Measurements from ENCODE around the gene LTB4R2.

Gene LTB4R2

DNA sequence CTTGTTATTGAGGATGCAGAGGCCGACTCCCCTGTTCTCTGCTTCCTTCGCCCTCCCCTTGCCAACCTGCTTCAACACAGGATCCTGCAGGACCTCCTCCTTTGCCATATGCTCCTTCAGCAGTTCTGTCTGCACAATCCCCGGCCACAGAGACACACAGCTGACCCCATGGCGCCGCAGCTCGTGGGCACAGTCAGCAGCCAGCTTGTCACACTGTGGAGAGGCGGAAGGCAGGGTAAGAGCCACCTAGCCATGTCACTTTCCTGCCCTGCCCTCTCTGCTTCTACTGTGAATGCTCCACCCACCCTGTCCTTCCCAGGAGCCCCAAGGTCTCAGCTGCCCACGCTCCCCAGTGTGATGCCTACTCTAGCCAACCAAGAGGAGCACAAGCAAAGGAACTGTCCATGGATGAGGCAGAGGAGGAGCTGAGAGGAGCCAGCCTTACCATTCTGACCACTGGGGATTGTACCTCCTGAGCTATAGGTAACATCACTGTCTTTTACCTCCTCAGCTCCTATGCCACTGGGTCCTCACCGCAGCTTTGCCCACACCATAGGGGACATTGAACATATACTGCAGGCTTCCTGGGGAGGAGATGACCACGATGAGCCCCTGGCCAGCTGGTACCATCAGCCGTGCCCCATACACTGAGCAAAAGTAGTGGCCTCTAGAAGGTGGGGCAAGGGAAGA lies 17.7 kb upstream of the LTB4R2 start:
- TF ChIP-seq, protein P1, sequence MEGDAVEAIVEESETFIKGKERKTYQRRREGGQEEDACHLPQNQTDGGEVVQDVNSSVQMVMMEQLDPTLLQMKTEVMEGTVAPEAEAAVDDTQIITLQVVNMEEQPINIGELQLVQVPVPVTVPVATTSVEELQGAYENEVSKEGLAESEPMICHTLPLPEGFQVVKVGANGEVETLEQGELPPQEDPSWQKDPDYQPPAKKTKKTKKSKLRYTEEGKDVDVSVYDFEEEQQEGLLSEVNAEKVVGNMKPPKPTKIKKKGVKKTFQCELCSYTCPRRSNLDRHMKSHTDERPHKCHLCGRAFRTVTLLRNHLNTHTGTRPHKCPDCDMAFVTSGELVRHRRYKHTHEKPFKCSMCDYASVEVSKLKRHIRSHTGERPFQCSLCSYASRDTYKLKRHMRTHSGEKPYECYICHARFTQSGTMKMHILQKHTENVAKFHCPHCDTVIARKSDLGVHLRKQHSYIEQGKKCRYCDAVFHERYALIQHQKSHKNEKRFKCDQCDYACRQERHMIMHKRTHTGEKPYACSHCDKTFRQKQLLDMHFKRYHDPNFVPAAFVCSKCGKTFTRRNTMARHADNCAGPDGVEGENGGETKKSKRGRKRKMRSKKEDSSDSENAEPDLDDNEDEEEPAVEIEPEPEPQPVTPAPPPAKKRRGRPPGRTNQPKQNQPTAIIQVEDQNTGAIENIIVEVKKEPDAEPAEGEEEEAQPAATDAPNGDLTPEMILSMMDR (IDR thresholded peaks at IDR 0.05; ENCODE audit: low read depth, low read length): no peak

DNA sequence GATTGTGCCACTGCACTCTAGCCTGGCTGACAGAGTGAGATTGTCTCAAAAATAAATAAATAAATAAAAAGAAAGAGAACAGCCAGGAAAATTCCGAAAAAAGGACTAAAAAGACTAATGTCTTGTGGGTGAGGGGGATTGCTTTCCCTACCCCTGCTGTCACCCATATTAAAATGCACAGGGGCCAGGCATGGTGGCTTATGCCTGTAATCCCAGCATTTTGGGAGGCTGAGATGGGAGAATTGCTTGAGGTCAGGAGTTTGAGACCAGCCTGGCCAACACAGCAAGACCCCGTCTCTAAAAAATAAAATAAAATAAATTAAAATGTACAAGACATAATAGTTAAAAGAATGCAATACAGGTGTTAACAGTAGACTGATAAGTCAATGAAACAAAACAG lies 16.4 kb upstream of the LTB4R2 start:
- TF ChIP-seq, protein P1 (IDR thresholded peaks at IDR 0.05; ENCODE audit: low read depth, low read length): no peak
- H3K4me3 ChIP-seq (ENCODE audit: low read depth, low read length): no peak overlapping the region

More for the DNA sequence above, 17.7 kb upstream of the LTB4R2 start:
- H3K4me3 ChIP-seq (ENCODE audit: low read depth, low read length): no peak overlapping the region

DNA sequence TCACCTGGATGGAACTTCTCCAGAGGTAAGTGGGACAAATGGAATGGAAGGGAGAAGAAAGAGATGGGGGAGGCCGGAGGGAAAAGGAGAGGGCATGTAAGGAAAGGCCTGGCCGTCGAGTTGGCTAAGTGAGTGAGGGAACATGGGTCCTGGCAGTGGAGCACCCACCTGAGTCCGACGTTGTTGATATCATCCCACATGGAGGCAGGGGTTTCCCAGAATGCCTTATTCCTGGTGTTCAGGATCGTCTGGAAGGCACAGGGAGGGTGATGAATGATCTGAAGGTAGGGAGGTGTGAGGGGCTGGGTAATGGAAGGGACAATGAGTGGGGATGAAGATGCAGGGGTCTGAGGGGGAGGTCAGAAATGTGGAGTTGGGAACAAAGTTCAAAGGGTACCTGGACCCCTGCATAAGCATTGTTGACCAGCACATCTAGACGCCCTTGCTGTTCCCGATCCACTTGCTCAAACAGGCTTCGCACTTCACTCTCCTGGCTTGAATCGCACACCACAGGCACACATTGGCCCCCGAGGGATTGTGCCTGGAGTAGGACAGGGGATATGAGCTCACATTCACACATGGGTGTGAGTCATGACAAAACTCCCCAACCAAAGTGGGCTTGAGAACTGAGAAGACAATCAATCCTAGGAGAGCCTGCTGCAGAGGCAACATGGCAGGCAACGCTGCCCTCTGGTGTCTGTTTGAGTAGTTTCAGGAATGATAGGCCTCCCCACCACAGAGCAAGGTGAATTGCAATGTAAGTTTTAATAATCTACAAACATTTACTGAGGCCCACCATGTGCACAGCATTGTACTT lies 13.4 kb upstream of the LTB4R2 start:
- H3K4me3 ChIP-seq (ENCODE audit: low read depth, low read length): no peak overlapping the region
- TF ChIP-seq, protein P1 (IDR thresholded peaks at IDR 0.05; ENCODE audit: low read depth, low read length): peak; percentile 51

DNA sequence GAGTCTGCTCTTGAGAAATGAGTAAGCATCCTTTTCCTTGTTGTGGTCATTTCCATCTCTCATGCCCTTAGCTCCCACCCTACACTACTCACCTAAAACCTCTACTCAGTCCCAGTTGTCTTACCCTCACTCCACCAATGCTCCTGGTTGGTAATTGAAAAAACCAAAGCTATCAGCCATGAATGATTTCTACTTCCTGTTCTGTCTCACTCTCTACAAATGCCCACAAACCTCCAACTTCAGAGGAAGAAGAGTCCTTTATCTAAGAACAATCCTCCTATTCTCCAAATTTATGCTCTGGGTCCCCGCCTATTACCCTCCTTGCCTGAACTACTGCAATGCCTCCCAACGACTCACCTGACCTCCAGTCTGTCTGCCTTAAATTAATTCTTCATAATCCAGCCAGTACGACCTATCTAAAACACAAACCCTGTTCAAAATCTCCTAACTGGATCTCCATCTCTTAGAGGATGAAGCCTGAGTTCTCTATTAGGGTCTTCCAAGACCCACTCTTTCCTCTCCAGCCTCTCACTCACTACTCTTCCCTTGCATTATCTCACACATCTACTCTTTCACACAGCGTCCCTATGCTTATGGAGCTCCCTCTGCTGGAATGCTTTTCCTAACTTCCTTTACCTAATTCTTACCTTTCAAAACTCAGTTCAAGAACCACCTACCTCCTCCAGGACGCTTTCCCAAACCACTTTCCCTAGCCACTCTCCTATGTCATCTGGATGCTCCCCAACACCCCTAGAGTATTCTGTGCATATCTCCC lies 12.6 kb upstream of the LTB4R2 start:
- TF ChIP-seq, protein P1 (IDR thresholded peaks at IDR 0.05; ENCODE audit: low read depth, low read length): peak; percentile 21; the same call in 1 of the 2 replicates
- no peak overlapping the region for H3K4me3 ChIP-seq (ENCODE audit: low read depth, low read length)

DNA sequence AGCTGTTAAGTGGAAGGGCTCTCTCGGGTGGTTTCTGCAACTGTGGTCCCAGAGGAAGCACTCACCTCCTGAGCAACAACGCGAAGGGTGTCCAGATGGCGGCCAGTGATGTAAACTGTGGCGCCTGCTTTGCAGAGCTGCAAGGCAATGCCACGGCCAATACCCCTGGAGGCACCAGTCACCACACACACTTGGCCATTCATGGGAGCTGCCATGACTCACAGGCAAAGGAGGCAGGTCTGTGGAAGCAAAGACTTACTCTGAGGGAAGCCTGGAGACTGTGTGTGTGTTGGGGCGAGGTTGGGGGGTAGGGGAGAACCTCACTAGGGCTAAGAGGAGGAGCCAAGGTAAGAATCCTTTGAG lies 11.1 kb upstream of the LTB4R2 start:
- H3K4me3 ChIP-seq (ENCODE audit: low read depth, low read length): peak overlapping the region; percentile 96
- TF ChIP-seq, protein P1 (IDR thresholded peaks at IDR 0.05; ENCODE audit: low read depth, low read length): no peak

DNA sequence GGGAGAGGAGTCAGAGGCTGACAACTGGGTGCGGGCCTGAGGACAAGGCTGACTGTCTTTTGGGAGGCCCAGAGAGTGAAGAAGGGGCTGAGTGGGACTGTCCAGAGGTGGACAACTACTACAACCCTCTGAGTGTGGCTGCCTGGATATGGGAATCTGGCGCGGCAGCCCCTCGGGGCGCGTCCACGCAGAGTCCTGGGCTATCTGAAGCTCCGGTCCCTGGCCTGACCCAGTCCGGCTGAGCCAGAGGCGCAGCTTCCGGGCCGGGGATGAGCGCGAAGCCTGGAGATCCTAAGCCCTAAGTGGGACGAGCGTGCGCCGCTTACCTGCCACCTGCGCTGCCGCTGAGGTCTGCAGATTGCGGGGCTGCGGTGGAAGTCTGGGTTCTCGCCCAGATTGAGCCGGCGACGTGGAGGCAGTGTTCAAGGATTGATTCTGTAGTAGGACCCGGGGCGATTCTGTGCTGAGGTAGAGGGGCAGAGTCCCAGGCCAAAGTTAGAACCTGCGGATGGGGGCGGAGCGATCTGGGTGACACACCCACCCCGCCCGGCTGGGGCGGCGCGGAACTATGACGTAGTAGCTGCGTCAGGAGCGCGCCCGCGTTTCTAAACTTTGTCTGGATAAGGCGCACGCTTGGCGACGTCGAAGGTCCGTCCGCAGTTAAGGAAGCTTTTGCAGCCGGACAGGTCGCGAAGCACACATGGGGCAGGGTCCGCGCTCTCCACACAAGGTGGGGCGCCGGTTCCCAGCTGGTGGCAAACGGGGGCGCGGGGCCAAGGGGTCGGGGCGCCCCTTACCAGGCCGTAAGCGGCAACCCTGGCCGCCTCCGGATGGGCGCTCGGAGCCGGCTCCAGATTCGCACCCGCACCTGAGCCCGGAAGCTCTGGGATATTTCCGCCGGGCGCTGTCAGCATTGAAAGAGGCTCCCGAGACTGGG lies 10.4 kb upstream of the LTB4R2 start, which contains the start of the genes DHRS1 and NOP9:
Gene DHRS1, minus strand, starts transcription at position 526 of the 937 bp plus-strand sequence. CDS start 674 bp downstream, outside the sequence.
Gene NOP9, plus strand, starts transcription at position 596 of the 937 bp plus-strand sequence. Its CDS starts 105 bp downstream, at position 701.
- H3K4me3 ChIP-seq (ENCODE audit: low read depth, low read length): peak within 1 kb of the TSS; percentile 96
- TF ChIP-seq, protein P1 (IDR thresholded peaks at IDR 0.05; ENCODE audit: low read depth, low read length): no peak

Data from WI38 (cell line).